ENCODE measurements around the gene IGLL1.
"Not testable (repeated sequence)": the region's sequence is repeated elsewhere in the genome, so short reads cannot be mapped to it uniquely, and the experiment has no call there.

The IGLL1 gene

DNA sequence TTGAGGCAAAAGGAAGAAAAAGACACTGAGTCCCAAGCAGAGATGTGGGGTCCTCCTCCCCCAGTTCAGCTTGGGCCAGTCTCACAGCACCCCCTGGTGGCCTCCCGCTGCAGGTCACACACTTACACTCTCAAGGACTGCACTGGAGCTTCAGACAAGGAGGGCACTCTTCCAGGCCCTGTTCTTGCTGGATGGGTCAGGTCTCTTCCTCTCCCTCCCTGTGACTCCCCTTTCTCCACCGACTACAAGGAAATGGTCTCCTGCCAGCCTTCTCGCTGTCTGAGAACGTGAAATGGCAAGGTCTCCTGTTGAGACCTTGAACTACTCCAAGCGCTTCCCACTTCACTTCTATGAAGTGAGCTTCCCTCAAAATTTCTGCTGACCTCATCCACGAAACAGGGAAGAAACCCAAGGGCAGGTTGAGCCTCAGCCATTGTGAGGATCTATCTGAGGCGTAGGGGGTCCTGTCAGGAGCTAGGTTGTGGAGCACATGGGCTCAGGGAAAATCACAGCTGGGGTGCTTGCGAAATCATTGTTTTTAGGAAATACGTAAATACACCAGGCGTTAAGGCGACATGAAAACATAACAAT lies 11.2 kb upstream of the IGLL1 start:
- peak; percentile 48 for DNase-seq (ENCODE audit: low read depth)

- no peak for DNase-seq (ENCODE audit: low read depth)
These were observed 3.7 kb upstream of the IGLL1 start for GRCh38 chr22:23583836-23584235.

DNA sequence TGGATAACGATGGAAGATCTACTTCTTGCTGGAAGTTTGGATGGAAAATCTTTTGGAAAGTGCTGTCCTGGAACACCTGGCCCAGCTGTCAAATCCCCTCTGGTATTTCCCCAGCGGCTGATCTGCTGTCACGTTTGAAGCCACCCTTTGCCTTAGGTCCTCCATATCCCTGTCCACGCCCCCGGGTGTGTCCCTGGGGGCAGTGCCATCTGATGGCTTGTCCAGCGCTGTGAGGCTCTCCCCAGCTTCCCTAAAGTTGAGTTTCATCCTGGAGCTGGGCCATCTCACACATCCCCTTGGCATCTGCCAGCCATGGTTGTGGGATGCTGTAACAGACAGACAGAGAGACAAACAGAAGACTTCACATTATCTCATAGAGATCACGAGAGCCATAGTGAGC lies 3.1 kb upstream of the IGLL1 start:
- DNase-seq (ENCODE audit: low read depth), result no peak

DNA sequence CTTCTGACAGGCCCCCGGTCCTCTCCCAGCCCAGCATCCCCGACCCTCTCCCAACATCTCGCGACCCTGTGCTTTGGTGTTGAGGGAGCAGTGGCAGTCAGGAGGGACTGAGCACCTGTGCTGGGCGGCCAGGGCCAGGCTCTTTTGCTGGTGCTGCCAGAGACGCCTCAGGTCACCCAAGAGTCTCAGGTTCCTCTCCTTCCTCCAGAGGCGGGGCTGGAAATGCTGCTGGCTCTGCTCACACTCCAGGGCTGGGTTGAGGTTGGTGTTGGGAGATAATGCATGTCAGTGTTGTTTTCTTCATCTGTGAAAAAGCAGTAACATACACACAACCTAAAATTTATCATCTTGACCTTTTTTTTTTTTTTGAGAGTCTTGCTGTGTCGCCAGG lies 1.2 kb upstream of the IGLL1 start:
- no peak for DNase-seq (ENCODE audit: low read depth)

GRCh38 chr22:23580576-23581259 lies 628 bp upstream of the IGLL1 start:
- DNase-seq (ENCODE audit: low read depth), result no peak

- no peak for DNase-seq (ENCODE audit: low read depth)
These were observed 810 bp downstream of the IGLL1 start for GRCh38 chr22:23579280-23579679.

GRCh38 chr22:23578306-23578705 lies 1.8 kb downstream of the IGLL1 start:
- DNase-seq (ENCODE audit: low read depth), result no peak

DNA sequence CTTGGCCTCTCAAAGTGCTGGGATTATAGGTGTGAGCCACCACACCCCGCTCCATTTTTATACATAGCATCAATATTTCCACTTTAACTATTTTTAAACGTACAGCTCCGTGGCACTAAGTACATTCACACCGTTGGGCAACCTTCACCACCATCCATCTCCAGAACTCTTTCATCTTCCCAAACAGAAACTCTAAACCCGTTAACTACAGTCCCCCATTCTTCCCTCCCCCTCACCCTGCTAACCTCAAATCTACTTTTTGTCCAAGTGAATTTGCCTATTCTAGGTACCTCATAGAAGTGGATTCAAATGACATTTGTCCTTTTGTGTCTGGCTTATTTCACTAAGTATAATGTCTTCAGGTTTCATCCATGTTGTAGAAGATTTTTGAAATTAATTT lies 3.4 kb downstream of the IGLL1 start:
- DNase-seq (ENCODE audit: low read depth), result no peak

- DNase-seq (ENCODE audit: low read depth), result no peak
These were observed 4.5 kb downstream of the IGLL1 start for GRCh38 chr22:23575601-23576000.

DNA sequence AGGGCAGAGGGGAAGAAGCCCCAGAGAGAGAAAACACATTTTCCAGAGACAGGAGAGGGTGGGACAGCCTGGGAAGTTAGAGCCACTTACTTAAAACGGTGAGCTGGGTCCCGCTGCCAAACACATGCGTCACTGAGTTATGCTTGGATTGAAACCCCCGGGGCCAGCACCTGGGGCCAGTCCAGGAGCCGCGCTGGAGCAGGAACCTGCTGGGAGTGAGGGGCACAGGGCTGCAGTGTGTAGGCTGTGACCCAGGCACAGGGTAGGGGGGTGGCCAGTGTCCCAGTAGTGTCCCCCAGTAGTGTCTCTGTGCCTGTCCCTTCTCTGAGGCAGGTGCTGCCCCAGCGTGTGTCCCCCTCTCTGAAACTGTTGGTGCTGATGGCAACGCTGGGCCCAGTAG lies 5.2 kb downstream of the IGLL1 start:
- DNase-seq (ENCODE audit: low read depth), result no peak

GRCh38 chr22:23574371-23574811 lies 5.7 kb downstream of the IGLL1 start:
- no peak for DNase-seq (ENCODE audit: low read depth)

GRCh38 chr22:23573701-23574235 lies 6.3 kb downstream of the IGLL1 start:
- not testable (repeated sequence) for DNase-seq (ENCODE audit: low read depth)

GRCh38 chr22:23573106-23573505 lies 7.0 kb downstream of the IGLL1 start:
- DNase-seq (ENCODE audit: low read depth), result not testable (repeated sequence)

- no peak for DNase-seq (ENCODE audit: low read depth)
These were observed 8.6 kb downstream of the IGLL1 start for GRCh38 chr22:23571486-23571885.

DNA sequence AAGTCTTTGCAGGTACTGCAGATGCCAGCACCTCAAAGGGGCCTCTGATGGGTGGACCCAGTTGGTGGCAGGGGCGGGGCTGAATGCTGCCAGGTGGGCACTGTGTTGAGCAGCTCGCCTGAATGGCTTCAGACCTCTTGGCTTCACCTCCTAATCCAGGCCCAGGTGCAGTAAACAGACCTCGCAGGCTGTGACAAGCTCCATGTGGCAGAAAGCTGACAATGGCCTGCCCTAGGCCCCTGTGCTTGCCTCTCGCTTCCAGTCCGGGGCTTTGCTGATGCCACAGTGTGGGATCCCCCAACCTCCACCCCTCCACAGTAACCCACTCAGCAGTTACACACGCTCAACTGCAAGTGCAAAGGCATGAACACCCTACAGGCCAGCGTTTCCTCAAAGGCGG lies 9.4 kb downstream of the IGLL1 start:
- no peak for DNase-seq (ENCODE audit: low read depth)

GRCh38 chr22:23569716-23570115 lies 10.4 kb downstream of the IGLL1 start:
- no peak for DNase-seq (ENCODE audit: low read depth)

GRCh38 chr22:23569291-23569690 lies 10.8 kb downstream of the IGLL1 start:
- no peak for DNase-seq (ENCODE audit: low read depth)

DNA sequence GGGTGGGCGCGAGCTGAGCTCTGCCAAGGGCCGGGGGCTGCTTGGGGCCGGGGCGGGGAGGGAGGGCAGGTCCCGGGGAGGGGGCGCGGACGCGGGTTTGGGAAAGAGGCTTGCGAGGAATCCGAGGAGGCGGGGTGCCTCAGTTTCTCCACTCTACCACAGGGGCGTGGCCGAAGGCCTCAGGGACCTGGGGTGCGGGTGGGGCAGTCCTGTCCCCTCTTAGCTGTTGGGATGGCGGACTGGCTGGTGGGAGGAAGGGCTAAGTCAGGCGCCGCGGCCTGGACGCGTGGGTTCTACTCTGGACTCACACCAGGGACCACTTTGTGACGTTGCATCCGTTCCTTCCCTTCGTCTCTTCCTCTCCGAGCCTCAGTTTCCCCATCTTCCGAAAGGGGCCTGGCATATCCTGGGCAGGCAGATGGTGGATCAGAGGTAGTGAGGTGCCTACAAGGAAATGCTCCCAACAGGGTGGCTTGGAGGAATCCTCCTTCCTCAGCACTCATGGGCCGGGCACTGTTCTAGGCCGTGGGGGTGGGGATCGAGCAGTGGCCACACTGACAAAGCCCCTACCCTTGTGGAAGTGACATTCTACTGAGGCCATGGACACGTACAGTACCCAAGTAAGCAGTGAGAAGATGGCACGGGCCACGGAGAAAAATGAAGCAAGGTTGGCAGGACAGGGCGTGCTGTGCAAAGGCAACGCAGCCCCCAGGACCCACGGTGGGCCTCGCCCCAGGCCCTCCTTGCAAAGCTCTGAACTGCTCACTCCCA lies 13.2 kb downstream of the IGLL1 start:
- no peak for DNase-seq (ENCODE audit: low read depth)

DNA sequence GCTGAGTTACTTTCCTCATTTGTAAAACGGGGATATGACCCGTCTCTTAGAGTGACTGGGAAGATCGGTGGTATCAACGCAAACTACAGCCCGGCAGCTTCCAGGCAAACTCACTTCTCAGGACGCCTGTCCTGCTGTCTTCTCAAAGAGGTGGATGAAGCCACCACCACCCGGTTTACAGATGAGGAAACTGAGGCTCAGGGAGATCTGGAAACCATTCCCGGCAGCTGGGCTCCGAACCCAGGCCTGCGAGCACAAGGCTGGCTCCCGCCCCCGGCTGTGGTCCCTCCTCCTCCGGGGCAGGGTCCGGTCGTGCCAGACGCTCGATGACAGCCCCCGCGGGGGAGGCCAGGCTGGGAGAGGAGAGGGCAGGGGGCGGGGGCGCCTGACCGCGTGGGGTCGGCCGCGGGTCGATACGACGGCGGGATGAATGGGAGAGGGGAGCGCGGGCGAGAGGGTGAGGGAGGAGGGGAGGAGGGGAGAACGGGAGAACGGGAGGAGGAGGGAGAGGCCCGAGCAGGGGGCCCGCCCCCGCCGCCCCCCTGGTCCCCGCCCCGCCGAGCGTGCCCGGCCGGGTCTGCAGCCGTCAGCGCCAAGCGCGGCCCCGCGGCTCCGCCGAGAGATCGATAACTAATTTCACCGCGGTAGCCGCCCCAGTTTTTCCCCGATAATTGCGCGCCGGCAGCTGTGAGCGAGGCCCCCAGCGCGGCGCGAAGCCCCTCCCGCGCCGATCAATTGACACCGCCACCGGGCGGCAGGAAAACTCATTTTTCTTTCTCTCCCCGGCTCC lies 14.0 kb downstream of the IGLL1 start:
- no peak for DNase-seq (ENCODE audit: low read depth)

GRCh38 chr22:23565305-23565914 lies 14.7 kb downstream of the IGLL1 start:
- DNase-seq (ENCODE audit: low read depth), result no peak

GRCh38 chr22:23564276-23564675 lies 15.8 kb downstream of the IGLL1 start:
- no peak for DNase-seq (ENCODE audit: low read depth)

DNA sequence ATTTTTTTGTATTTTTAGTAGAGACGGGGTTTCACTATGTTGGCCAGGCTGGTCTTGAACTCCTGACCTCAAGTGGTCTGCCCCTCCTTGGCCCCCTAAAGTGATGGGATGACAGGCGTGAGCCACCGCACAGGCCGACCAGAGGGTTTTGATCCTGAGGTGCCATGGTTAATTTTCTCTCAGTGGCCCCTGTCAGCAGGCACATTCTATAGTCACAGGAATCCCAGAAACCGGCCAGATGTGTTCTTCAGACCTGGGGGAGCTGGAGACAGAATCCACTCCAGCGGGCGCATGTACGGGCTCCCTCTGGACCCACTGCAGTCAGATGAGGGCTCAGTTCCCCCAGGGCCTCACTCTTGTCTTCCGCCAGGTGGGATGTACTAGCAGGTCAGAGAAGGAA lies 17.0 kb downstream of the IGLL1 start:
- no peak for DNase-seq (ENCODE audit: low read depth)

Measured in activated T-cell treated with anti-CD3 and anti-CD28 coated beads for 48 hours (primary cell).